NCI-H2227 (cell line): ENCODE results near the gene TRAPPC1.

Experiments used
- DNase-seq: peaks from one replicate; lab custom pipeline; 2025; ENCODE audit not compliant: unreplicated experiment; lab: John Stamatoyannopoulos, UW

TRAPPC1 gene

DNA sequence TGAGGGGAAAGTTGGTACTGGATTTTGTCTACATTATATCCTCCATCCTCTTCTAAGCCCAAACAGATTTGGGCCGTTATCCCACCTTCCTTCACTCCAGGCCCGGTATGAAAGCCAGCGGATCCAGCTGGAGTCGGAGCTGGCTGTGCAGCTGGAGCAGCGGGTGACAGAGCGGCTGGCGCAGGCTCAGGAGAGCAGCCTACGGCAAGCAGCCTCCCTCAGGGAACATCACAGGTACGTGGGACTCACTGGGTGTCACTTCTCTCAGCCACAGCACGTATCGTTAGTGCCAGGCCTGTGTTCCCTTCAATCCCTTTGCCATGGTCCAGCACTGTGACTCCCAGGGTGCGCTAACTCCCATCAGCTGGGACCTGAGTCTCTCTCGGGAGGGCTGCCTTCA is 11.5 kb upstream of the TRAPPC1 start:
- no peak for DNase-seq

DNA sequence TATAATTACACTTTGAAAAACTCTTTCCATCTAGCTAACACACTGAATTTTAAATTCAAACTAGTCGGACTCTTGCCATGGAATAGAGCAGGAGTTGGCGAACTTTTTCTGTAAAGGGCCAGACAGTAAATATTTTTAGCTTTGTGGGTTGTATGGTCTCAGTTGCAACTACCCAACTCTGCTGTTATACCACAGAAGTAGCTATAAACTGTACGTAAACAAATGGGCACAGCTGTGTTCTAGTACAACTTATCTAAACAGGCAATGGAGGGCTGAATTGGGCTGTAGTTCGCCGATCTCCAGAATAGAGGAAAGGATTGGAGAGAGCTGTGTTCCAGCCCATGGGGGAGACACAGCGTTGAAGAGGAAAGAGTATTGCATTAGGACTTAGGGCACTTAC is 9.0 kb upstream of the TRAPPC1 start:
- no peak for DNase-seq

DNA sequence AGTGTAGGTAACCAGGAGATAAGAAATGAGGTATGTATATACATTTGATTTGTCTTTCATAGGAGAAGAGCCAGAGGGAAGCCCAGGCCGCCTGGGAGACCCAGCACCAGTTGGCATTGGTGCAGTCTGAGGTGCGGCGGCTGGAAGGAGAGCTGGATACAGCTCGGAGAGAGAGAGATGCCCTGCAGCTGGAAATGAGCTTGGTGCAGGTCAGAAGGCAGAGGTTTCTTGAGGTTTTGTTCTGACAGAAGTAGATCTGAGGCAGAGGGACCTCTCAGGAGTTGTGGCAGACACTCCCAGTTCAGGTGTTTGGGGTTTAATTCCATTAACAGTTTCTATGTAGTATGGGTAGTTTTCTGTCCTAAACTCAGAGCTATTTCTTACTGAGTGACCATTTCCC is 8.3 kb upstream of the TRAPPC1 start:
- no peak for DNase-seq

DNA sequence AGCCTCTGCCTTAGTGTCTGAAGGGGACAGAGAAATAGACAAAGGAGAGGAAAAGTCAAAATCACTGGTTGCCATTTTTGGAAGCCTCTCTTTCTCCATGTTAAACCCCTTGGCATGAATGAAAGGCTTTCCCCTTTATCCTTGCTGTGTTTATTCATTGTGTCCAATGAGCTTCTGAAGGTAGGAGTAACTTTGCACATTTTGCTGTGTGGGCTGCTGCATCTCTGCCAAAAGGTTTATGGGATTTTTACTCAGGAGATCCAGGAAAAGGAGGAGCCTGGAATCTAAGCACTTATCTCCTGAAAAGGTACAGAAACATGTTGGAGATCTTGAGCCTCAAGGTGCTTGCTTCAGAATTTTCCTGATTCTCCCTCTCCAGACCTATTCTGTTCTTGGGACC is 4.1 kb upstream of the TRAPPC1 start:
- no peak for DNase-seq

DNA sequence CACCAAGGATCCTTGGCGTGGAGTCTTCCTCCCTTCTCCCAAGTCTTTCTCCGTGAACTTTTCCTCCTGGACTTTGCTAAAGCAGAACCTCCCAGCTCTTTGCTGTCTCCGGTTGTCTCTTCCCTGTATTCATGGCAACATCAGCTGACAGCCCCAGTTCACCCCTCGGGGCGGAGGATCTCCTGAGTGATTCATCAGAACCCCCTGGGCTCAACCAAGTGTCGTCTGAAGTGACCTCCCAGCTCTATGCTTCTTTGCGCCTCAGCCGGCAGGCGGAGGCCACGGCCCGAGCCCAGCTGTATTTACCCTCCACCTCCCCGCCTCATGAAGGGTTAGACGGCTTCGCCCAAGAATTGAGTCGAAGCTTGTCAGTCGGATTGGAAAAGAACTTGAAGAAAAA is 1.2 kb upstream of the TRAPPC1 start:
- DNase-seq = peak; percentile 38

DNA sequence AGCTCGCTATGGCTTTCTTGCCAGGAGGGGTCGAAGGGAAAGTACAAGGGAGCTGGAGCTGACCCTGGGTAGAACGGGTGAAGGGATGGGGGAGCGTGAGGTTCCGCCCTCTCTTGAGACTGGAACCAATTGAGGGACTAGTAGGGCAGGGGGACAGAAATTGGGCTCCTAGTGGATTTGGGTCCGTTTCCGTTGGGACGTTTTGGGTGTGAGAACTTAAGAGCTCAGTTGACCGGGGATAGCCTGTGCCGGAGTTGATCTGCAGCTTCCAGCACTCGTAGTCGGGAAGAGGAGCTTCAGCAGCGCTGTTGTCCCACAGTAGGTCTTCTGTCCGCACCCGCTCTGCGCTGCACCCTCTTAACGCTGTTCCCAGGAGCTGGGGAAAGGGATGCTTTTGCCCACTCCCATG is 741 bp upstream of the TRAPPC1 start:
- DNase-seq = no peak

DNA sequence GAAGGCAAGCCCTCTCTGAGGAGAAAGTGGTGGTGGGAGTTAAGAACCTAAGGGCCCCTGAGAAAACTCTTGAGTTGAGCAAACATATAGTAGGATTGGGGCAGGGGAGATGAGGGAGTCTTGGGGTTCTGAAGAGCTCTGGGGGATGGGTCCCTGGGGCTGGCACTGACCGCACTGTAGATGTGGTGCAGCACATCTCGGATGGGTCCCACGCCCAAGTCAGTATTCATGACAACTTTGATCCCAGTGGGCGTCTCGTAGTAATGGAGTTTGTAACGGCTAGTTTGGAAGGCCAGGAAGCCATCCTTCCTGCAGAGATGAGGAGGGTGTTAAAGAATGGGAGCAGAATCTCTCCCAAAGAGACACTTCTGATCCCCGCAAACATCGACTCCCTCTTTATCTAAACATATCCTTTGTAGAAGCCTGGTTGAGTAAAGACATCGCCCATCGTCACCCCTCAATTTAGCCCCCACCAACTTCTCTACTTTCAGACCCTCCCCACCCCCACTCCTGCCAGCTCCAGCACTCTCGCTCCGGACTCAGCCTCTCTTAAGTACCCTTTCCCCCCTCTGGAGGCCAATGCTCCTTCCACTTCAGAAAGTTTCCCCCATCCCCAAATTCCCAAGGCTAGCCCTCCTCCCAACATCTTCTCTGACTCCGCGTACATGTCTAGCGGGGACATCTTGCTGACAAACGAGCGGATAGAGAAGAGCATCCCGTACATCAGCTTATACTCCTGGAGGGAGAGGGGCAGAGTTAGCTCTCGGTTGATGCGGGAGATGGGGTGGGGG is 710 bp downstream of the TRAPPC1 start:
- DNase-seq = no peak

DNA sequence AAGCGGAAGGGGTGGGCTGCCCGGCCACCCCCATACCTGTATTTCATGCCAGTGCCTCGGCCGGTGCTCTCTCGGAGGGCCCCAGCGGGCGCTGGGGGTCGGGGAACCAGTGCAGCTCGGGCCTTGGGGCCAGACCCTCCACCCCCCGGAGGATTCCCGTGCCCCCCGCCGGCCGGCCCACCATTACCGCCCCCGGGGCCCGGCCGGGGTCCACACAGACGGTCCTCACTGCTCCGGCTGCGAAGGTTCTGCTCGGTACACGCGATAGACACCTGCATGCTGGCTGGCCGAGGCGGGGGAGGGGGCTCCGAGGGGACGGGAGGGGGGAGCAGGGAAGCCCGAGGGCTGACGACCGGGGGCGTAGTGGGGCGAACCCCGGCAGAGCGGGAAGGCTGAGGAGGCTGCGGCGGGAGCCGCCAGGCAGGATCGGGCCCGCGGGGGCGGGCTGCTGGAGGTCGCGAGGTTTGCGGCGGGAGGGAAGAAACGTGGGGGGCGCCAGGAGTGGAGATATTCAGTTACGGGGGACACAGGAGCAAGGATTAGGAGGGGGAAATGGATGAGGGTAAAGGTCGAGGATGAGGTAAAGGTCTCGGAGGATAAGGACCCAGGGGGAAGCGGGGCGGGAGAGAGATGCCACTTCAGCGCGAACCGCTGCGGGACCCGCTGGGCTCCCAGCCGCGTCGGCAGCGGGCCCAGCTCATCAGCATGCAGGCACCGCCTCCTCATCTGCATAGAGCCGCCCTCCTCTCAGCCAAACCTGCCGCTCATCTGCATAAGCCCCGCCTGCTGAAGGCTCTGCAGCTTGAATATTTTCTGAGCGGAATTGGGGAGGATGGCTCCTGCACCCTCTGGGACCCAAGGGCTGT is 2.4 kb downstream of the TRAPPC1 start, which contains the start of gene KCNAB3:
TSS of gene KCNAB3 (minus strand) at position 699 of the 866 bp plus-strand sequence. CDS start at position 278, 421 bp downstream.
- no peak for DNase-seq

DNA sequence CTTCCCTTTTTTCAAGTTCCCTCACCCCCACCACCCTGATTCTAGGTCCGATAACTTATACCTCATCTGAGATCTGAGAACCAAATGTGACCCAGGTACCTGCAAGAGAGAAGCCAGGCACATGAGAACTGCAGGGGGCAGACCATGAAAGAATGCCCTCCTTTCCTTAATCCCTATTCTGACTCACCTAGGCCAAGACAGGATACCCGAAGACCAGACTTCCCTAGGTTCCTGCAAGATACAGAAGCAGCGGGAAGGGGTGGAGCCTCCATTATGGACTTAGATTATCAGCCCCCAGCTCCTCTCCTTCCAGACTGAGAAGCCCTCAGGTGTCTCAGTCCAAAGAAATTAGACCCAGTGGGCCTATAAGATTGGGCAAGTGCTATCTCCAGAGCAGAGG is 4.2 kb downstream of the TRAPPC1 start:
- DNase-seq = no peak

DNA sequence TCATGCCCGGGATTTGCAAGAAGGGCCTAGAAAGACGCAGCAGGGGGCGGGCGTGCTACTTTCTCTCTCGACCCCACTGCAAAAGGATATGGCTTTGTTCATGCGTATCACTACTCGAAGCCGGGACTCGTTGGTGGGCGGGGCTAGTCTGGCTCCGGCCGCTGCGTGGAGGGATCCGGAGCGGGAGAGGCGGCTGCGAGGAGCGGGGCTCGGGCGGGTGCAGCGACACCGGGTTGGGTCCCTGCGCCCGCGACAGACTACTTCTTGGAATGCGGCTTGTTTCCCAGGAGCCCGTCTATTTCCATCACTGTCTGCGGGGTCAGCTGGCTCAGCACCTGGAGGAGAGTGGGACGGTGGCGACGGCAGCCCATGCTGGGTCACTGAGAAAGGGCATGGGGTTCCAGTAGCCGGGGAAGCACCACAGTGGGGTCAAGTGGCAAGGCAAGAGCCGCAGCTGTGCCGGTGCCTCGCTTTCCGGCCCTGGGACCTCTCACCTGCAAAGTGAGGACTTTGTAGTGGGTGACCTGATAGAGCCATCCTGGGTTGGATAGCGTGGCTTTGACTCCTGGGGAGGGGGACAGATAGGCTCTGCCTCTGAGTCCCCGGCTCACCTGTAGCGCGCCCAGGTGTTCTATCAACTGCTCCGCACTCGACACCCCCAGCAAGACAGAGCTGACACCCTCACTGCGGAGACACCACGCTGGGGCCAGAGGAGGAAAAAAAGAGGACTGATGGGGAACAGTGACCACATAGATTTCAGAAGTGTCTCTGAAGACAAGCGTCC is 8.7 kb downstream of the TRAPPC1 start:
- no peak for DNase-seq

DNA sequence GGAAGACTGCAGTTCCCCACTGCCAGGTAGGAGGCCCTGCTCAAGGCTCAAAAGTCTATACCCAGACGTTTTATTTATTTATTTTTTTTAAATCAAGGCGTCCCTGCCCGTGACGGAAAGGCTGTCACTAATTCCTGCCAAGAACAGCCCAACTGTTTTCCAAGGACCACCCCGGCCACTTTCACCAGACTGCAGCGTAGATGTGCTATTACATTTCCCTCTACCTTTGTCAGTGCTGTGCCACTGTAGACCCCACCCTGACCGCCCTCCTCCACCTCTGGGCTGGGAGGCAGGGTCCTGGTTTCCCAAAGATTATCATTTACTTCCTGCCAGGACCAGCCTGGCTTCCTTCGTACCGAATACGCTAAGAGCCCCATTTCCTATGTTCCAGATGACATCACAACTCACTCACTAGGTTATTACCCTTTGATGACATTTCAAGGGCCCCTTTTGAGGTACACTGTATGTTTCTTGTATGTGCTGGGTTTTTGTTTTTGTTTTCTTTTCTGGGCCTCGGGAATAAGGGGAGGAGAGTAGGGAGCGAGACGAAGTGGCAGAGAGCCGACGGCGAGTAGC is 9.4 kb downstream of the TRAPPC1 start:
- DNase-seq = no peak

DNA sequence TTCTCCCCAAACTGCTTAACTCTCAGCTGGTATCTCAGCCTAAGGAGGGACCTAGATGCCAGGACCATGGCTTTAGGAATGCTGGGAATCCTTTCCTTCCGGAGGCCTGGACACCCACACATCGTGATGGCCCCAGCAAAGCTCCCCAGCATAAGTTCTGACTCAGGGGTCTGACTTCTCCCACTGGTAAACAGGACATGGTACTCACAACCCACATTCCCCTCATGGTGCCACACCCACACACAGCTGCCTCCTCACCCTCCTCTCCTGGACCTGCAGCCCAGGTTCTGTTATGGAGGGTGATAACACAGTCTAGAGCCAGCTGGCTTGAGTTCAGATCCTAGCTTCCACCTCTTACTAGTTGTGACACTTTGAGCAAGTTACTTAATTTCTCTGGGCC is 14.9 kb downstream of the TRAPPC1 start:
- no peak for DNase-seq

DNA sequence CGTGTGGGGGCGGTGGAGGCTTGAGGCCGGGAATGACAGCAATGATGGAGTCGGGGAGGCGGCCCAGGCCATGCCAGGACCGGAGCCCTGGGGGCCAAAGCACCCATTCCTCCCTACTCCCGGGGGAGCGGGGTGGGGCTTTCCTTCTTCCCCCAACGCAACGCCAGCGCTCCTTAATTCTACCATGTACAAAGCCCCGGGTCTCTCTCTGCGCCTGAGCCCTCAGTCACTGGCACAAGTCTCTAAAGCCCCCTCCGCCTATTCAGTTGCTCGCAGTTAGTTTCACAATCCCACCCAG is 15.4 kb downstream of the TRAPPC1 start:
- DNase-seq = no peak

DNA sequence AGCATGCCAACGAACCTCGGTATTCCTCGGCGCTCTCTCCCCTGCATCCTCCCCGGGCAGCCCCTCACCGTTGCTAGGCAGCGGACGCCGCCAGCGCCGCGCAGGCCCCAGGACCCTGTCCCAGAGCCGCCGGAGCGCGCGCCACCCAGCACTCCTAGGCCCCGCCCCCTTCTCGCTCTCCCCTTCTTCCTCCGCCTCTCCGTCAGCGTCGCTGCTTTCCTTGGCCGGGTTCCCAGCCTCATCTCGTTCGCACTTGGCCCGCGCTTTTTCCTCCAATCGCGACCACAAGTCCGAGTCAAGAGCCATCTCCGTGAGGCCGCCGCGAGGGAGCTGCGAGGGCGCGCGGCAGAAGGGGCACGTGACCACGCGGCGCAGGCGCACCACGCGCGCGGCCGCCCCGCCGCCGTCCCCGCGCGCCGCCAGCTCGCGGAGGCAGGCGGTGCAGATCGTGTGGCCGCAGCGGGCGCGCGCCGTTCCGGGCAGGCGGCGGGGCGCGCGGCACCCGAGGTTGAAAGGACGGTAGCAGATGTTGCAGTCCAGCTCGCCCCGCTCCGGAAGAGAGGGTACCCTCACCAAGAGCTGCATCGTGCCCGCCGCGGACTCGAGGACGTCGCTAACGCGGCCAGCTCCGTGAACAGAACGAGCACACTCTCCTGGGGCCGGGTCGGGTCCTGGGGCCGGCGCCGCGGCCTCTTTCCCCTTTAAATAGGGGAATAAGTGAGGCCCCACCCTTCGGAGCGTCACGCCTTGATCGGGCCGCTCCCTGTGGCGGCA is 15.9 kb downstream of the TRAPPC1 start, which contains the start of gene RNF227:
TSS of gene RNF227 (minus strand) at position 679 of the 774 bp plus-strand sequence. CDS start at position 585, 94 bp downstream.
- peak; percentile 94 for DNase-seq

DNA sequence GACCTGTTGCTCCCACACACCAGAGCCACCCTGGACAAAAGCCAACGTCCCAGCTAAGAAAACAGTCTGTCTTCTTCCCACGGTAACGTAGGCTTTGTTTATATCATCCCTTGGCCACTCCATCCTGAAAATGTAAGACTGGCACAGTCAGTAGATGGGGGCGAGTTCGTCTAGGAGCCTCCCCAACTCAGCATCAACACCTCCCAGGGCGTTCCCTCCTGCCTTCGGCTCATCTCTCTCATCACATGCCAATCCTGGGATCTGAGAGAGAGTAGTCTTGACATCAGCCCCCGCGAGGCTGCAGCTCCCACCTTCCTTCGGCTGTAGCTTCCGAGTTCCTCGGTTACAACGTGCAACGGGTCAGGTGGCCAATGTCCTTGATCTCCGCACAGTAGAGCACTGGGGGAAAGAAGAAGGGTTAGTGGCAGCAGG is 16.6 kb downstream of the TRAPPC1 start:
- no peak for DNase-seq

DNA sequence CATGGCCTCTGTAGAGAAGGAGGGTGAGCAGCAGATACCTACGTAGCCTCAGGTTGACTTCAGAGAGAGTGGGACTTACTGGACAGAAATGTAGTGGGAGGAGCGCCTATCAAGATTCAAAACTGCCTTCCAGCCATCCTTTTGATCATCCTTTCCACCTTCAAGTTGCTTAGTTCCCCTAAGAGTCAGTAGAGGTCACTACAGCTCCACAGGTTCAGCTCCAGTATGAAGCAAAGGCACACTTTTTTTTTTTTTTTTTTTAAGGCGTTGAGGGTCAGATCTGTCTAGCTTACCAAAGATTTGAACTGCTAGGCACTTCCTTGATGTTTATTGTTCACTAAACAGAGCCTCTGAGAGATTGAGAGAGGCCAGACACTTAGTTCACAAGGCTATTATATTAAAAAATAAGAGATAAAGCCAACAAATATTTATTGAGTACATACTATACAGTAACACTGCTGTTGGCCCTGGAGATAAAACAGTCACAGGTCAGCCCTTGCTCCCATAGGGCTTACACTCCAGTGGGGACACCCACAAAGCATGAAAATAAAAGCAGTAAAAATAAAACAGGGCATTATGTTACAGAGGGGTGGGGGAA is 18.7 kb downstream of the TRAPPC1 start:
- peak; percentile 50 for DNase-seq

DNA sequence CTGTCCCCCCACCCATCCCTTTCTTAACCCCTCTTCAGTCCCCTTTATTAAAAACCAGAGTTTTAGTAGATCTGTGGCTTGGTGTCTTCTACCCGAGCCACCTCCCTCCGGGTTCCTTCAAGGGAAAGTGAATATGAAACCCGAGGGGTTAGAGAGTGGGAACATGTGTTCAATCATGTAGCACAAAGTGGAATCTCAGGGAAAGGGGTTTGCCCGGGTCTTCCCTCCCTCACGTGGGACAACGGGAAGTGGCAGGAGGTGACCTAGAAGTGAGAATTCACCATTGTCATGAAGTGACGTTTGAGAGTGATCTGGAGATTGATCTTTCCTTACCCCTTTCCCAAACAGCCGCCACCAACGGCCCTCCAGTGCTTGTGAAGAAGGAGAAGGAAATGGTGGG is 20.6 kb downstream of the TRAPPC1 start:
- DNase-seq = no peak

DNA sequence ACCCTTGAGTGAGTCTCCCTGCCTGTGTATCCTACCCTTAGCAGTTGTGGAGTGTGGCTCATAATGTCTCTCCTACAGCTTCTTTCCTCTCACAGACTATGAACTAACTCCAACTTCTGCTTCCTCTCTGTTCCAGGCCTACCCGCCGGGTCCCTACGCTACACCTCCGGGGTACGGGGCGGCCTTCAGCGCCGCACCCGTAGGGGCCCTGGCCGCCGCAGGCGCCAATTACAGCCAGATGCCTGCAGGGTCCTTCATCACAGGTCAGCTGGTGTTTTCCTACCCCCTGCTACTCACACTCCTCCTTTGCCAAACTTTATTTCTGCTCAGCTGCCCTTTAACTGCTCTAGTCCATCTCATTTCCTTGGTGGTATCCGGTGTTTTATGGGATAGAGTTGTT is 21.0 kb downstream of the TRAPPC1 start:
- no peak for DNase-seq

DNA sequence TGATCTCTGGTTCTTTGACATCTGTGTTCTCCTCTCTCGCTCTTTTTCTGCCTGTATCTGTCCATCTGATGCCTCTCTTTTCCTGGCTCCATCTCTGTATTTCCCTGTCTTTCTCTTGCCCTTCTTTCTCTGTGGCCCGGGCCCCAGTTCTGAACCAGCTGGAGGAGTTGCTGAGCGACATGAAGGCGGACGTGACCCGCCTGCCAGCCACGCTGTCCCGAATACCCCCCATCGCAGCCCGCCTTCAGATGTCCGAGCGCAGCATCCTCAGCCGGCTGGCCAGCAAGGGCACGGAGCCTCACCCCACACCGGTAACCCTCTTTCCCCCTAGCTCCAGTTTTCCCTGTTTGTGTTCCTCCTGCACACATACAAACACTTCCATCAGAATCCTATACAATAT is 21.5 kb downstream of the TRAPPC1 start:
- no peak for DNase-seq

DNA sequence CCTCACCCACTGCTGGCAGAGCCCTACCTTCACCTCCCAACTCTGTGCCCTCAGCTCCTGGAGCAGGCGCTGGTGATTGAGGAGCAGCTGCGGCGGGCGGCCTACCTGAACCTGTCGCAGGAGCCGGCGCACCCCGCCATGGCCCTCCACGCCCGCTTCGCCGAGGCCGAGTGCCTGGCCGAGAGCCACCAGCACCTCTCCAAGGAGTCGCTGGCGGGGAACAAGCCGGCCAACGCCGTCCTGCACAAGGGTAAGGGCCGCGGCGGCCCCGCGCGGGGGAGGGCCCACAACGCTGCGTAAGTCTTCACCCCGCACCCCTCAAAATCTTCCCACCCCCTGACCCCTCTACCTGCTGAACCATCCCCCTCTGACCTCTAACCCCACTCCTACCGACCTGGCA is 22.7 kb downstream of the TRAPPC1 start:
- DNase-seq = no peak
